Body of pancreas (tissue), 4 donors: ENCODE results near the gene SRRM5.

ENCODE experiments used
- CTCF ChIP-seq, 7 experiments: fragments of 450-650 bp in 4 of 7; fragments of 200-600 bp in 3 of 7; sonication (generic) in 3 of 7; IDR thresholded peaks; one replicate each; pipeline ENCODE4 v1.5.1; 2016 to 2019; ENCODE audit warnings: antibody characterized with exemption in 7 of 7
- POLR2A ChIP-seq, 3 donors: fragments of 450-650 bp; IDR thresholded peaks; one replicate each; pipeline ENCODE4 v1.6.1; 2016; ENCODE audit warnings: antibody characterized with exemption in 3 of 3, mild to moderate bottlenecking in 2 of 3

DNA sequence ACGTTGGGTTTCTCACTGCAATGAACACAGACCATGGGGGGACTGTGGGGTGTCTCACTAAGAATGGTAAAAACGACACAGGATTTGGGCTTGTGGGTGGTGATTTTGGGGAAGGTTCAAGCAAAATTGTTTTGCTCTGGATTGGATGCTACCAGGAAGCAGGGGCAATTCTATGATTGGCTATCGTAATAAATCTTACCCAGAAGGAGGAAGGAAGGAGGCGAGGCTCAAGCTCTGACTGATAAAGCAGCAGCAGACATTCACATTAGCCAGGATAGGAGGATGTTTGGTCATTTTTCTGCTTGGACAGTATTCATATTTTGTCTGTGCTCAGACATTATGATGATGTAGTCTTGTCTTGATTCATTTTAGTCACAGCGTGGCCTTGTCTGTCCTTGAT, 14.0 kb upstream of the SRRM5 start:
- TF ChIP-seq CTCF (IDR thresholded peaks at IDR 0.05), result no peak
- TF ChIP-seq POLR2A (IDR thresholded peaks at IDR 0.05), result no peak
